ENCODE data around the gene S100A8. TPM values are rescaled to one million over a fixed set of nuclear protein-coding genes. Genes with fewer than 3 reads are reported as not detected.

Gene S100A8
- polyA plus RNA-seq, 3 donors: 4,193 to 30,135 (median 27,689) TPM

GRCh38 chr1:153359241-153359640 lies 31.6 kb downstream of the S100A8 start:
- H2AFZ ChIP-seq (ENCODE audit: insufficient read depth, low read depth, low read length, poor library complexity, severe bottlenecking): no peak overlapping the region
- peaks cover 0 to 3% (median 0%) of the 10 kb centered on the region in 3 donors for H3K27me3 Mint-ChIP-seq (ENCODE audit: low read depth in 3 of 3)
- H3K79me2 ChIP-seq (ENCODE audit: insufficient read depth, low read length): peaks cover 64% of the 10 kb centered on the region
- H3K4me3 Mint-ChIP-seq: peak overlapping the region; percentile 97 to 100
- peaks cover 43% of the 10 kb centered on the region for H4K20me1 ChIP-seq (ENCODE audit: insufficient read depth, low read length)
- H3K9ac ChIP-seq (ENCODE audit: insufficient read depth, low read length, poor library complexity, severe bottlenecking): peak overlapping the region; percentile 69
- H3K4me1 ChIP-seq (ENCODE audit: control insufficient read depth in 1 of 2, insufficient read depth in 2 of 2, low read length in 2 of 2): peaks cover 70 to 90% of the 10 kb centered on the region in 2 donors
- peaks cover 0 to 6% (median 2%) of the 10 kb centered on the region in 7 donors for H3K9me3 Mint-ChIP-seq
- H3K4me1 Mint-ChIP-seq: peaks cover 84% of the 10 kb centered on the region
- H3K27ac ChIP-seq (ENCODE audit: low read depth in 1 of 2, low read length in 2 of 2): peak overlapping the region; percentile 82 to 85
- DNase-seq: no peak
- H3K36me3 ChIP-seq (replicated peaks in 1 of 2; ENCODE audit: control insufficient read depth in 1 of 2, insufficient read depth in 2 of 2, low read length in 2 of 2): peaks cover 22 to 32% of the 10 kb centered on the region in 2 donors
- peak overlapping the region; percentile 66 to 97 (median 92) for H3K4me3 ChIP-seq (replicated peaks in 1 of 3; ENCODE audit: low read depth in 2 of 3, low read length in 3 of 3)
- H3K27me3 ChIP-seq (ENCODE audit: control insufficient read depth in 2 of 2, insufficient read depth in 2 of 2, low read length in 2 of 2): no peaks in the 10 kb centered on the region
- H3K36me3 Mint-ChIP-seq: peaks cover 27 to 42% of the 10 kb centered on the region in 2 donors
- no peaks in the 10 kb centered on the region for H3K9me3 ChIP-seq (replicated peaks in 1 of 2; ENCODE audit: control insufficient read depth in 1 of 2, insufficient read depth in 1 of 2, low read length in 2 of 2)
- intact Hi-C loops (cut with micrococcal nuclease): no loop called here
- peak overlapping the region; percentile 96 for H3K4me2 ChIP-seq (replicated peaks; ENCODE audit: extremely low read depth, low read length, poor library complexity, severe bottlenecking)
- no peak for TF ChIP-seq CTCF (IDR thresholded peaks at IDR 0.05)
- WGBS (ENCODE audit: insufficient coverage): no CpG with 5 or more reads among the region's 6 CpGs
- H3K27ac Mint-ChIP-seq: peak overlapping the region; percentile 96 to 99 (median 97)

GRCh38 chr1:153358691-153358975 lies 32.2 kb downstream of the S100A8 start:
- peaks cover 0 to 6% (median 2%) of the 10 kb centered on the region in 7 donors for H3K9me3 Mint-ChIP-seq
- H3K4me3 ChIP-seq (replicated peaks in 1 of 3; ENCODE audit: low read depth in 2 of 3, low read length in 3 of 3): peak overlapping the region; percentile 66 to 97 (median 92)
- H3K36me3 Mint-ChIP-seq: peaks cover 27 to 42% of the 10 kb centered on the region in 2 donors
- peak overlapping the region; percentile 96 to 99 (median 97) for H3K27ac Mint-ChIP-seq
- H3K9ac ChIP-seq (ENCODE audit: insufficient read depth, low read length, poor library complexity, severe bottlenecking): peak overlapping the region; percentile 69
- H3K79me2 ChIP-seq (ENCODE audit: insufficient read depth, low read length): peaks cover 58% of the 10 kb centered on the region
- peaks cover 78% of the 10 kb centered on the region for H3K4me1 Mint-ChIP-seq
- DNase-seq: no peak
- H3K4me3 Mint-ChIP-seq: peak overlapping the region; percentile 97 to 100
- H2AFZ ChIP-seq (ENCODE audit: insufficient read depth, low read depth, low read length, poor library complexity, severe bottlenecking): no peak overlapping the region
- no peaks in the 10 kb centered on the region for H3K27me3 ChIP-seq (ENCODE audit: control insufficient read depth in 2 of 2, insufficient read depth in 2 of 2, low read length in 2 of 2)
- peak overlapping the region; percentile 96 for H3K4me2 ChIP-seq (replicated peaks; ENCODE audit: extremely low read depth, low read length, poor library complexity, severe bottlenecking)
- peaks cover 63 to 84% of the 10 kb centered on the region in 2 donors for H3K4me1 ChIP-seq (ENCODE audit: control insufficient read depth in 1 of 2, insufficient read depth in 2 of 2, low read length in 2 of 2)
- H3K9me3 ChIP-seq (replicated peaks in 1 of 2; ENCODE audit: control insufficient read depth in 1 of 2, insufficient read depth in 1 of 2, low read length in 2 of 2): no peaks in the 10 kb centered on the region
- H3K36me3 ChIP-seq (replicated peaks in 1 of 2; ENCODE audit: control insufficient read depth in 1 of 2, insufficient read depth in 2 of 2, low read length in 2 of 2): peaks cover 22 to 32% of the 10 kb centered on the region in 2 donors
- intact Hi-C loops (cut with micrococcal nuclease): no loop called here
- peak overlapping the region; percentile 82 to 85 for H3K27ac ChIP-seq (ENCODE audit: low read depth in 1 of 2, low read length in 2 of 2)
- no peak for TF ChIP-seq CTCF (IDR thresholded peaks at IDR 0.05)
- 69% methylated on average over 2 of the region's 3 CpGs for WGBS (ENCODE audit: insufficient coverage)
- H3K27me3 Mint-ChIP-seq (ENCODE audit: low read depth in 3 of 3): peaks cover 0 to 3% (median 0%) of the 10 kb centered on the region in 3 donors
- peaks cover 43% of the 10 kb centered on the region for H4K20me1 ChIP-seq (ENCODE audit: insufficient read depth, low read length)

All from CD14-positive monocyte (primary cell).